CD14-positive monocyte (primary cell): ENCODE measurements around the gene DPP10. TPM values are rescaled to one million over a fixed set of nuclear protein-coding genes. Genes with fewer than 3 reads are reported as not detected.

Experiments
- DNase-seq, 3 donors: peaks; one replicate each; pipeline ENCODE4 v3.0.0-alpha.2; 2011 to 2022
- H2AFZ ChIP-seq: 2 replicates; pipeline ENCODE4 v1.6.0; 2012; ENCODE audit warnings: mild to moderate bottlenecking, low read depth, low read length, inconsistent platforms; ENCODE audit not compliant: insufficient read depth, poor library complexity, severe bottlenecking
- H3K27ac ChIP-seq, 2 donors: 1 replicate in 1 of 2; 2 replicates in 1 of 2; pipeline ENCODE4 v1.5.1; 2012 to 2013; ENCODE audit warnings: low read length in 2 of 2, control low read depth in 1 of 2, inconsistent platforms in 1 of 2, low read depth in 1 of 2, mild to moderate bottlenecking in 1 of 2
- H3K27me3 ChIP-seq, 2 donors: one replicate each; pipeline versions ENCODE4 v1.6.0 to v1.6.1; 2011 to 2013; ENCODE audit warnings: low read length in 2 of 2; ENCODE audit not compliant: control insufficient read depth in 2 of 2, insufficient read depth in 2 of 2
- H3K36me3 ChIP-seq, 2 donors: replicated peaks in 1 of 2; 1 replicate in 1 of 2; 2 replicates in 1 of 2; pipeline versions ENCODE4 v1.5.1 to v1.6.1; 2012 to 2013; ENCODE audit warnings: low read length in 2 of 2, control low read depth in 1 of 2, inconsistent platforms in 1 of 2, mild to moderate bottlenecking in 1 of 2; ENCODE audit not compliant: insufficient read depth in 2 of 2, control insufficient read depth in 1 of 2
- H3K4me1 ChIP-seq, 2 donors: 1 replicate in 1 of 2; 2 replicates in 1 of 2; pipeline versions ENCODE4 v1.5.1 to v1.6.1; 2012 to 2013; ENCODE audit warnings: low read length in 2 of 2, control low read depth in 1 of 2, inconsistent platforms in 1 of 2, mild to moderate bottlenecking in 1 of 2, moderate library complexity in 1 of 2; ENCODE audit not compliant: insufficient read depth in 2 of 2, control insufficient read depth in 1 of 2
- H3K4me2 ChIP-seq: replicated peaks from 2 replicates; pipeline ENCODE3; 2012; ENCODE audit warnings: low read length, moderate library complexity, mild to moderate bottlenecking; ENCODE audit not compliant: poor library complexity, severe bottlenecking; ENCODE audit errors: extremely low read depth
- H3K4me3 ChIP-seq, 3 experiments: fragments of 200-600 bp in 1 of 3; sonication (generic) in 1 of 3; replicated peaks in 1 of 3; 1 replicate in 2 of 3; 2 replicates in 1 of 3; pipeline ENCODE4 v1.5.1; 2011 to 2013; ENCODE audit warnings: low read length in 3 of 3, mild to moderate bottlenecking in 3 of 3, control low read depth in 2 of 3, low read depth in 2 of 3, inconsistent platforms in 1 of 3, moderate library complexity in 1 of 3
- H3K79me2 ChIP-seq: 2 replicates; pipeline ENCODE4 v1.6.0; 2012; ENCODE audit warnings: mild to moderate bottlenecking, control low read depth, inconsistent platforms, low read length, moderate library complexity; ENCODE audit not compliant: insufficient read depth
- H3K9ac ChIP-seq: 2 replicates; pipeline ENCODE4 v1.6.0; 2017; ENCODE audit warnings: low read length, mild to moderate bottlenecking; ENCODE audit not compliant: insufficient read depth, poor library complexity, severe bottlenecking
- H3K9me3 ChIP-seq, 2 donors: replicated peaks in 1 of 2; 1 replicate in 1 of 2; 2 replicates in 1 of 2; pipeline versions ENCODE4 v1.5.1 to v1.6.1; 2012 to 2013; ENCODE audit warnings: low read length in 2 of 2, control low read depth in 1 of 2; ENCODE audit not compliant: control insufficient read depth in 1 of 2, insufficient read depth in 1 of 2
- H4K20me1 ChIP-seq: 2 replicates; pipeline ENCODE4 v1.6.0; 2012; ENCODE audit warnings: mild to moderate bottlenecking, low read length, control low read depth, moderate library complexity; ENCODE audit not compliant: insufficient read depth
- H3K27ac Mint-ChIP-seq, 7 donors: one replicate each; pipeline ENCODE4 v1.8.0; 2020; ENCODE audit warnings: mild to moderate bottlenecking in 7 of 7, mixed read lengths in 7 of 7, moderate library complexity in 6 of 7, inconsistent platforms in 2 of 7
- H3K27me3 Mint-ChIP-seq, 3 donors: one replicate each; pipeline ENCODE4 v1.8.0; 2021 to 2022; ENCODE audit warnings: low read depth in 3 of 3, mild to moderate bottlenecking in 3 of 3, mixed read lengths in 3 of 3, moderate library complexity in 3 of 3, inconsistent platforms in 1 of 3
- H3K36me3 Mint-ChIP-seq, 2 donors: one replicate each; pipeline ENCODE4 v1.8.0; 2020; ENCODE audit warnings: mixed read lengths in 2 of 2, inconsistent platforms in 1 of 2, mild to moderate bottlenecking in 1 of 2
- H3K4me1 Mint-ChIP-seq: one replicate; pipeline ENCODE4 v1.8.0; 2020; ENCODE audit warnings: mild to moderate bottlenecking, mixed read lengths
- H3K4me3 Mint-ChIP-seq, 2 donors: one replicate each; pipeline ENCODE4 v1.8.0; 2020; ENCODE audit warnings: mild to moderate bottlenecking in 2 of 2, mixed read lengths in 2 of 2, moderate library complexity in 1 of 2
- H3K9me3 Mint-ChIP-seq, 7 donors: one replicate each; pipeline ENCODE4 v1.8.0; 2020 to 2022; ENCODE audit warnings: mixed read lengths in 7 of 7, mild to moderate bottlenecking in 6 of 7, moderate library complexity in 6 of 7, inconsistent platforms in 2 of 7
- CTCF ChIP-seq: fragments of 200-600 bp; IDR thresholded peaks from one replicate; pipeline ENCODE4 v1.8.0; 2022; ENCODE audit warnings: antibody characterized with exemption, mild to moderate bottlenecking
- WGBS: methylation state at CpG from one replicate; pipeline ENCODE4 v1.1.5; 2013; ENCODE audit warnings: missing lambda C conversion rate; ENCODE audit not compliant: insufficient coverage; 5-methylcytosine and 5-hydroxymethylcytosine counted together
- intact Hi-C, 2 donors: fragments of 100-400 bp; cut with micrococcal nuclease; formaldehyde crosslinking; loops; one replicate each; pipeline versions ENCODE4 v1.15.0 to v1.15.1; 2023
- polyA plus RNA-seq, 3 donors: library from polyadenylated mRNA; depleted of rRNA in 1 of 3; unstranded in 2 of 3; stranded (reverse) in 1 of 3; fragments of 300-500 nt in 2 of 3; fragments of >200 nt in 1 of 3; fragmentation: Illumina TruSeq in 2 of 3; gene quantifications; 1 replicate in 2 of 3; 2 replicates in 1 of 3; pipeline ENCODE4 v1.2.3, GENCODE V29; 2012 to 2021

The DPP10 gene
- polyA plus RNA-seq, 3 donors, result not detected

GRCh38 chr2:115558725-115559124 lies 1116.3 kb downstream of the DPP10 start:
- H3K36me3 ChIP-seq, result no peaks in the 10 kb centered on the region
- H3K27me3 Mint-ChIP-seq, result no peaks in the 10 kb centered on the region
- H3K27me3 ChIP-seq, result no peaks in the 10 kb centered on the region
- H3K36me3 Mint-ChIP-seq, result no peaks in the 10 kb centered on the region
- no peaks in the 10 kb centered on the region for H3K4me1 Mint-ChIP-seq
- intact Hi-C loops, result no loop called here
- H3K9ac ChIP-seq, result no peak overlapping the region
- H3K9me3 Mint-ChIP-seq, result peaks cover 0 to 4% (median 0%) of the 10 kb centered on the region in 7 donors
- H3K4me3 ChIP-seq, result no peak overlapping the region
- peaks cover 0 to 5% of the 10 kb centered on the region in 2 donors for H3K9me3 ChIP-seq
- H2AFZ ChIP-seq, result no peak overlapping the region
- no peak overlapping the region for H3K27ac Mint-ChIP-seq
- no peak overlapping the region for H3K4me3 Mint-ChIP-seq
- no CpG with 5 or more reads among the region's 1 CpG for WGBS
- no peak for TF ChIP-seq CTCF
- no peaks in the 10 kb centered on the region for H3K4me1 ChIP-seq
- no peak overlapping the region for H3K4me2 ChIP-seq
- no peaks in the 10 kb centered on the region for H3K79me2 ChIP-seq
- H3K27ac ChIP-seq, result no peak overlapping the region
- no peaks in the 10 kb centered on the region for H4K20me1 ChIP-seq
- DNase-seq, result no peak

- Histone ChIP-seq H4K20me1 (no peaks in the 10 kb centered on the region), H3K9ac (no peak overlapping the region), H3K27ac (no peak overlapping the region), H3K9me3 (no peaks in the 10 kb centered on the region), H3K27me3 (no peaks in the 10 kb centered on the region), H2AFZ (no peak overlapping the region), H3K4me2 (no peak overlapping the region), H3K36me3 (no peaks in the 10 kb centered on the region), H3K79me2 (no peaks in the 10 kb centered on the region), H3K4me3 (no peak overlapping the region), H3K4me1 (no peaks in the 10 kb centered on the region)
- no peak for DNase-seq
- WGBS, result 60% methylated on average over 1 of the region's 4 CpGs
- TF ChIP-seq CTCF, result no peak
- Mint-ChIP-seq H3K4me3 (no peak overlapping the region), H3K4me1 (no peaks in the 10 kb centered on the region), H3K27me3 (no peaks in the 10 kb centered on the region), H3K36me3 (no peaks in the 10 kb centered on the region), H3K9me3 (peaks cover 0 to 4% (median 0%) of the 10 kb centered on the region in 7 donors), H3K27ac (no peak overlapping the region)
- intact Hi-C loops, result no loop called here
These were observed 1118.2 kb downstream of the DPP10 start for GRCh38 chr2:115560666-115561065.
